GM12878 (cell line): ENCODE data around the gene MYRF. TPM values are rescaled to one million over a fixed set of nuclear protein-coding genes. Genes with fewer than 3 reads are reported as not detected.

ENCODE experiments used
- ATAC-seq: fragments of 200-7000 bp; cut with Tn5 transposase; 3 replicates; pipeline ENCODE4 v1.9.1; 2020; ENCODE audit warnings: mild to moderate bottlenecking, moderate library complexity
- BruUV-seq: library from RNA; stranded (reverse); fragments of 400-500 nt; replicated peaks from 2 replicates; lab custom pipeline; 2021; lab: Mats Ljungman, UMichigan
- CTCF ChIA-PET: fragments of 300-600 bp; sonication (Branson Sonifier 250); formaldehyde crosslinking; extraction: SDS; loops from one replicate; lab custom pipeline; 2021; ENCODE audit warnings: inconsistent platforms; lab: Yijun Ruan, JAX
- POLR2A ChIA-PET: fragments of 350-600 bp; formaldehyde crosslinking; extraction: SDS; loops from one replicate; lab custom pipeline; 2021; ENCODE audit warnings: inconsistent platforms; lab: Charles Lee
- RAD21 ChIA-PET: fragments of 300-600 bp; sonication (Branson Sonifier 250); formaldehyde crosslinking; loops from one replicate; lab custom pipeline; 2023; ENCODE audit warnings: antibody characterized with exemption; ENCODE audit not compliant: unreplicated experiment; lab: Charles Lee
- SMC1A ChIA-PET: fragments of 300-600 bp; sonication (Branson Sonifier 250); formaldehyde crosslinking; loops from one replicate; lab custom pipeline; 2023; ENCODE audit not compliant: unreplicated experiment, uncharacterized antibody; lab: Charles Lee
- DNase-seq: peaks from one replicate; pipeline ENCODE4 v3.0.0-alpha.2; 2011; ENCODE audit warnings: low read depth, low spot score
- FAIRE-seq: peaks from 3 replicates; lab custom pipeline; 2011; peaks lifted over from hg19 to GRCh38; lab: Jason Lieb, UNC
- H2AFZ ChIP-seq: 2 replicates; pipeline ENCODE4 v1.6.0; 2011; ENCODE audit warnings: low read depth, low read length, control low read depth; ENCODE audit not compliant: control insufficient read depth
- H3K27ac ChIP-seq: 2 replicates; pipeline ENCODE4 v1.5.1; 2011; ENCODE audit warnings: control low read depth; ENCODE audit not compliant: control insufficient read depth, insufficient read depth
- H3K27me3 ChIP-seq, 2 experiments: replicated peaks in 1 of 2; 2 replicates each; pipeline versions ENCODE4 v1.6.0 to v1.6.1; 2011; ENCODE audit warnings: low read length in 1 of 2; ENCODE audit not compliant: control insufficient read depth in 2 of 2, insufficient read depth in 2 of 2
- H3K36me3 ChIP-seq, 2 experiments: 2 replicates each; pipeline ENCODE4 v1.5.1; 2011; ENCODE audit warnings: low read length in 1 of 2; ENCODE audit not compliant: control insufficient read depth in 2 of 2, insufficient read depth in 2 of 2
- H3K4me1 ChIP-seq: 2 replicates; pipeline ENCODE4 v1.6.1; 2011; ENCODE audit warnings: mild to moderate bottlenecking, low read length, moderate library complexity, mixed read lengths; ENCODE audit not compliant: control insufficient read depth, insufficient read depth
- H3K4me2 ChIP-seq: 2 replicates; pipeline ENCODE4 v1.6.0; 2011; ENCODE audit warnings: control low read depth; ENCODE audit not compliant: control insufficient read depth, insufficient read depth
- H3K4me3 ChIP-seq: fragments of 200-600 bp; sonication (generic); 2 replicates; pipeline ENCODE4 v1.5.1; 2016
- H3K79me2 ChIP-seq: 2 replicates; pipeline ENCODE4 v1.6.0; 2011; ENCODE audit warnings: low read length; ENCODE audit not compliant: control insufficient read depth, insufficient read depth
- H3K9ac ChIP-seq: 2 replicates; pipeline ENCODE4 v1.8.0; 2011; ENCODE audit warnings: low read length, control low read depth, mixed read lengths; ENCODE audit not compliant: control insufficient read depth, insufficient read depth
- H3K9me3 ChIP-seq: replicated peaks from 3 replicates; pipeline ENCODE4 v1.5.1; 2011; ENCODE audit warnings: mild to moderate bottlenecking, low read length; ENCODE audit not compliant: control insufficient read depth, insufficient read depth
- H4K20me1 ChIP-seq: 2 replicates; pipeline ENCODE4 v1.6.0; 2011; ENCODE audit not compliant: control insufficient read depth, insufficient read depth
- CREM ChIP-seq: IDR thresholded peaks from 2 replicates; pipeline ENCODE4 v1.6.1; 2014; ENCODE audit warnings: antibody characterized with exemption, low read depth
- JUND ChIP-seq: IDR thresholded peaks from 2 replicates; pipeline ENCODE4 v1.6.1; 2012; ENCODE audit warnings: low read depth, mild to moderate bottlenecking, low read length, improper control_type of control experiment, moderate library complexity
- MEF2B ChIP-seq: fragments of 450-650 bp; IDR thresholded peaks from 2 replicates; pipeline ENCODE4 v1.6.1; 2018; ENCODE audit warnings: mild to moderate bottlenecking, moderate library complexity; ENCODE audit not compliant: partially characterized antibody, poor library complexity, severe bottlenecking
- ZNF207 ChIP-seq: fragments of 450-650 bp; IDR thresholded peaks from 2 replicates; pipeline ENCODE4 v1.6.1; 2014; ENCODE audit warnings: antibody characterized with exemption, mild to moderate bottlenecking, borderline replicate concordance
- WGBS: methylation state at CpG from one replicate; pipeline ENCODE4 v1.1.6; 2016; ENCODE audit warnings: low lambda C conversion rate; ENCODE audit not compliant: insufficient replicate concordance, insufficient coverage; ENCODE audit errors: missing lambda C conversion rate; 5-methylcytosine and 5-hydroxymethylcytosine counted together
- in situ Hi-C: fragments of 300-500 bp; cut with MboI; formaldehyde crosslinking; loops from 9 replicates; pipeline ENCODE4 v1.14.3; 2018; ENCODE audit warnings: mixed read lengths
- intact Hi-C: fragments of 100-400 bp; cut with micrococcal nuclease; formaldehyde crosslinking; loops from one replicate; pipeline ENCODE4 v1.14.2; 2022; ENCODE audit not compliant: unreplicated experiment
- polyA plus RNA-seq, 11 experiments: library from polyadenylated mRNA; depleted of rRNA in 4 of 11; unstranded in 6 of 11; stranded (reverse) in 5 of 11; fragments of >200 nt; fragmentation: Nextera tagmentation in 4 of 11; fragmentation: Illumina TruSeq in 1 of 11; extraction: Ambion mirVana in 4 of 11; extraction: Trizol in 1 of 11; gene quantifications; 1 replicate in 1 of 11; 2 replicates in 10 of 11; pipeline versions ENCODE4 v1.2.1 to v1.2.3, GENCODE V29; 2011 to 2016; ENCODE audit warnings: inconsistent platforms in 2 of 11, missing spikeins in 2 of 11, low read depth in 1 of 11
- total RNA-seq, 4 experiments: library from RNA; depleted of rRNA in 3 of 4; stranded (reverse); fragments of >200 nt in 3 of 4; fragmentation: Illumina TruSeq in 1 of 4; extraction: Trizol in 1 of 4; gene quantifications; 2 replicates each; pipeline versions ENCODE4 v1.2.1 to v1.2.3, GENCODE V29; 2013 to 2021
- TF ChIP-seq, protein P1 (sequence below): fragments of 450-650 bp; IDR thresholded peaks from 2 replicates; pipeline ENCODE4 v1.6.1; 2018; ENCODE audit warnings: mild to moderate bottlenecking, low read depth, moderate library complexity; ENCODE audit not compliant: partially characterized antibody
- TF ChIP-seq, protein P2 (sequence below): IDR thresholded peaks from 2 replicates; pipeline ENCODE4 v1.6.1; 2011; ENCODE audit warnings: borderline replicate concordance, low read depth, mild to moderate bottlenecking, moderate library complexity, low read length; ENCODE audit not compliant: insufficient read depth, poor library complexity, severe bottlenecking
- TF ChIP-seq, protein P3 (sequence below): IDR thresholded peaks from 2 replicates; pipeline ENCODE4 v1.6.1; 2012; ENCODE audit warnings: low read depth, low read length, improper control_type of control experiment

MYRF gene
- total and polyA plus RNA-seq, 10 of the 15 experiments (the other 5 are each of a cell fraction or from before 2014, with no cell fraction given): 0.27 to 15.6 (median 0.89) TPM

DNA sequence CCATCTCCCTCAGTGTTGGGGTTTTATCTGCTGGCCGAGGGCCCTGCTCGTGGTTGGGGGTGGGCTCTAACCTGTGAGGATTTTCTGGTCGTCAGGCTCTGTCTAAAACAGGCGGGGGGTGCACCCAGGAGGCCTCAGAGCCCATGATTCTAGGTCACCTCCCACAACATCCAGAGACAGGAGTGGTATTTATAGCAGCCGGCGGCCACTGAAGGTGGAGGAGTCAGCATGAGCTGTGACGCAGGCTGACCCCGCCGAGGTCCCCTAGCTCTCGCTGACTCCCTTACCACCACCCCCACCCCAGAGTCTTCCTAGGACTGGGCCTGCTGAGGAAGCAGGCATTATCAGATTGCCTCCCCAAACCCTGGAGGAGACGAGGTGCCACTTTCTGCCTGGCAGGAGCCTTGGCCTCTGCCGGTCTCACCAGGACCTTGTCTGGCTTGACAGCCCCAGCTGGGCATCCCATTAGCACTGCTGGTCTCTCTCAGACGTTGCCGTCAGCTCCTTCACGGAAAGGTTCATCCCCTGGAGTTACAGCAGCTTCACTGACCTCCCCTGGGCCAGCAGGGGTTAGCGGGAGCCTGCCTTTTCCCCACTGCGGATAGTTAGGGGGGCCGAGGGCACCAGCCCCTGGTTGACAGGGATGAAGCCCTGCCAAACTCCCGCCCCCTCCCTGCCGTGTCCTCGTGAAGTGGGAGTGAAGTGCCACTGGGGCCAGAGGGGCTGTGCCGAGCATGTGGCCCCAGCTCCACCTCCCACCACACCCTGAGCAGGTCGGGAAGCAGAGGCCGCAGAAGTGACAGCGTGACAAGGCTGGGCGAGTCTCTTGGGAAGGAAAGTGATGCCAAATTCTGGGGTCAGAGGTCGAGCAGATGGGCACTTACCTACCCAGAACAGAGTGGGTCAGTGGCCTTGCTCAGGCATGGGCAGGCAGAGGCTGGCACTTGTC, 45.7 kb upstream of the MYRF start:
- no peak overlapping the region for H3K9ac ChIP-seq
- H2AFZ ChIP-seq: no peak overlapping the region
- no TSS peak for BruUV-seq
- H3K9me3 ChIP-seq: no peaks in the 10 kb centered on the region
- no peaks in the 10 kb centered on the region for H3K4me1 ChIP-seq
- no peaks in the 10 kb centered on the region for H3K79me2 ChIP-seq
- no peak overlapping the region for H3K4me3 ChIP-seq
- RAD21 ChIA-PET: interaction anchor here (1.4 kb wide), 1 partner anchor 68 kb away, joined by 3 read pairs; no protein-coding TSS in a partner anchor
- no peaks in the 10 kb centered on the region for H3K36me3 ChIP-seq
- WGBS: 39% methylated on average over 27 of the region's 27 CpGs
- in situ Hi-C loops: no loop called here
- no peak for DNase-seq
- SMC1A ChIA-PET: no interaction called here
- H3K27me3 ChIP-seq: peaks cover 0 to 2% of the 10 kb centered on the region in 2 experiments; a peak in 1 of 4 replicates
- FAIRE-seq: no peak
- intact Hi-C loops: no loop called here
- no peak for ATAC-seq
- H4K20me1 ChIP-seq: no peaks in the 10 kb centered on the region
- CTCF ChIA-PET: interaction anchor here (0.6 kb wide), 1 partner anchor 8 kb away, joined by 3 read pairs; no protein-coding TSS in a partner anchor
- no peak for TF ChIP-seq CREM
- TF ChIP-seq, protein P1, sequence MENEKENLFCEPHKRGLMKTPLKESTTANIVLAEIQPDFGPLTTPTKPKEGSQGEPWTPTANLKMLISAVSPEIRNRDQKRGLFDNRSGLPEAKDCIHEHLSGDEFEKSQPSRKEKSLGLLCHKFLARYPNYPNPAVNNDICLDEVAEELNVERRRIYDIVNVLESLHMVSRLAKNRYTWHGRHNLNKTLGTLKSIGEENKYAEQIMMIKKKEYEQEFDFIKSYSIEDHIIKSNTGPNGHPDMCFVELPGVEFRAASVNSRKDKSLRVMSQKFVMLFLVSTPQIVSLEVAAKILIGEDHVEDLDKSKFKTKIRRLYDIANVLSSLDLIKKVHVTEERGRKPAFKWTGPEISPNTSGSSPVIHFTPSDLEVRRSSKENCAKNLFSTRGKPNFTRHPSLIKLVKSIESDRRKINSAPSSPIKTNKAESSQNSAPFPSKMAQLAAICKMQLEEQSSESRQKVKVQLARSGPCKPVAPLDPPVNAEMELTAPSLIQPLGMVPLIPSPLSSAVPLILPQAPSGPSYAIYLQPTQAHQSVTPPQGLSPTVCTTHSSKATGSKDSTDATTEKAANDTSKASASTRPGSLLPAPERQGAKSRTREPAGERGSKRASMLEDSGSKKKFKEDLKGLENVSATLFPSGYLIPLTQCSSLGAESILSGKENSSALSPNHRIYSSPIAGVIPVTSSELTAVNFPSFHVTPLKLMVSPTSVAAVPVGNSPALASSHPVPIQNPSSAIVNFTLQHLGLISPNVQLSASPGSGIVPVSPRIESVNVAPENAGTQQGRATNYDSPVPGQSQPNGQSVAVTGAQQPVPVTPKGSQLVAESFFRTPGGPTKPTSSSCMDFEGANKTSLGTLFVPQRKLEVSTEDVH: no peak
- TF ChIP-seq MEF2B: no peak
- TF ChIP-seq, protein P2, sequence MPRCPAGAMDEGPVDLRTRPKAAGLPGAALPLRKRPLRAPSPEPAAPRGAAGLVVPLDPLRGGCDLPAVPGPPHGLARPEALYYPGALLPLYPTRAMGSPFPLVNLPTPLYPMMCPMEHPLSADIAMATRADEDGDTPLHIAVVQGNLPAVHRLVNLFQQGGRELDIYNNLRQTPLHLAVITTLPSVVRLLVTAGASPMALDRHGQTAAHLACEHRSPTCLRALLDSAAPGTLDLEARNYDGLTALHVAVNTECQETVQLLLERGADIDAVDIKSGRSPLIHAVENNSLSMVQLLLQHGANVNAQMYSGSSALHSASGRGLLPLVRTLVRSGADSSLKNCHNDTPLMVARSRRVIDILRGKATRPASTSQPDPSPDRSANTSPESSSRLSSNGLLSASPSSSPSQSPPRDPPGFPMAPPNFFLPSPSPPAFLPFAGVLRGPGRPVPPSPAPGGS: no peak
- TF ChIP-seq, protein P3, sequence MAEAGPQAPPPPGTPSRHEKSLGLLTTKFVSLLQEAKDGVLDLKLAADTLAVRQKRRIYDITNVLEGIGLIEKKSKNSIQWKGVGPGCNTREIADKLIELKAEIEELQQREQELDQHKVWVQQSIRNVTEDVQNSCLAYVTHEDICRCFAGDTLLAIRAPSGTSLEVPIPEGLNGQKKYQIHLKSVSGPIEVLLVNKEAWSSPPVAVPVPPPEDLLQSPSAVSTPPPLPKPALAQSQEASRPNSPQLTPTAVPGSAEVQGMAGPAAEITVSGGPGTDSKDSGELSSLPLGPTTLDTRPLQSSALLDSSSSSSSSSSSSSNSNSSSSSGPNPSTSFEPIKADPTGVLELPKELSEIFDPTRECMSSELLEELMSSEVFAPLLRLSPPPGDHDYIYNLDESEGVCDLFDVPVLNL: no peak
- TF ChIP-seq ZNF207: no peak
- TF ChIP-seq JUND: no peak
- POLR2A ChIA-PET: no interaction called here
- no peak overlapping the region for H3K27ac ChIP-seq
- H3K4me2 ChIP-seq: no peak overlapping the region
